ENCODE data around the gene TMEM150A.
"Not testable (repeated sequence)": the region's sequence is repeated elsewhere in the genome, so short reads cannot be mapped to it uniquely, and the experiment has no call there.

- not testable (repeated sequence) for TF ChIP-seq CTCF, POLR2A (IDR thresholded peaks at IDR 0.05)
Measured at GRCh38 chr2:85614757-85615156, 12.3 kb upstream of the TMEM150A start.
